GM12801 (cell line): ENCODE results near the gene SH3BP5L.

Source experiments
- CTCF ChIP-seq: IDR thresholded peaks from one replicate; pipeline ENCODE4 v1.5.1; 2011; ENCODE audit warnings: control low read depth; ENCODE audit not compliant: insufficient read length; ENCODE audit errors: extremely low read depth

The SH3BP5L gene

GRCh38 chr1:248841702-248842395 is 16.1 kb upstream of the SH3BP5L start:
- TF ChIP-seq CTCF, result no peak

- TF ChIP-seq CTCF, result no peak
Measured at GRCh38 chr1:248840946-248841345, 15.2 kb upstream of the SH3BP5L start.

- TF ChIP-seq CTCF, result no peak
Measured at GRCh38 chr1:248839168-248839555, 13.4 kb upstream of the SH3BP5L start.

GRCh38 chr1:248838357-248839167 is 12.8 kb upstream of the SH3BP5L start:
- no peak for TF ChIP-seq CTCF

GRCh38 chr1:248837781-248838356 is 12.2 kb upstream of the SH3BP5L start, which contains the start of gene ZNF672:
Gene ZNF672 (plus strand): TSS chr1:248838224. CDS start chr1:248847275, 9,051 bp downstream.
- no peak for TF ChIP-seq CTCF

- TF ChIP-seq CTCF, result no peak
Measured at GRCh38 chr1:248837045-248837780, 11.5 kb upstream of the SH3BP5L start.
